GM19043 (cell line): ENCODE measurements around the gene SLC44A3.

Experiments used
- ATAC-seq: cut with Tn5 transposase; IDR thresholded peaks from one replicate; pipeline ENCODE4 v1.9.1; 2021; ENCODE audit warnings: low read depth; ENCODE audit not compliant: unreplicated experiment

SLC44A3 gene

GRCh38 chr1:94819945-94820746 is at the start of gene SLC44A3:
Gene SLC44A3, plus strand, starts transcription at chr1:94820357. Its CDS starts 95 bp downstream, at chr1:94820452.
- no peak for ATAC-seq

DNA sequence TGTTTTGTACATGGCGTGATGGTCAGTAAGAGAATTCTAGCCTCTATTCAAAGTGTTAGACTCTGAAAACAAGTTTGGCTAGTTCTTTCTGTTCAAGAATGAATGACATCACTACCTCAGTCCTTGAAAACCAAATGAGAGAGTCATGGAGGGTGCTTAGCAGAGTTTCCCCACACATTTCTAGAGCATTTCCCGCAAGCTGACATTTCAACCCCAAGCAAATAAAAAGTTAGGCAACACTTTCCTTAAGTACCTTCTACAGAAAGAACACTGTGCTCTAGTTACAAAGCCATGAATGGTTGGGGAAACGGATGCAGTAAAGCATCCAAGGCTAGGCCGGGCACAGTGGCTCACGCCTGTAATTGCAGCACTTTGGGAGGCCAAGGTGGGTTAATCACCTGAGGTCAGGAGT is 47.9 kb upstream of the SLC44A3 start:
- no peak for ATAC-seq

GRCh38 chr1:94772845-94773244 is 47.3 kb upstream of the SLC44A3 start:
- ATAC-seq, result no peak

DNA sequence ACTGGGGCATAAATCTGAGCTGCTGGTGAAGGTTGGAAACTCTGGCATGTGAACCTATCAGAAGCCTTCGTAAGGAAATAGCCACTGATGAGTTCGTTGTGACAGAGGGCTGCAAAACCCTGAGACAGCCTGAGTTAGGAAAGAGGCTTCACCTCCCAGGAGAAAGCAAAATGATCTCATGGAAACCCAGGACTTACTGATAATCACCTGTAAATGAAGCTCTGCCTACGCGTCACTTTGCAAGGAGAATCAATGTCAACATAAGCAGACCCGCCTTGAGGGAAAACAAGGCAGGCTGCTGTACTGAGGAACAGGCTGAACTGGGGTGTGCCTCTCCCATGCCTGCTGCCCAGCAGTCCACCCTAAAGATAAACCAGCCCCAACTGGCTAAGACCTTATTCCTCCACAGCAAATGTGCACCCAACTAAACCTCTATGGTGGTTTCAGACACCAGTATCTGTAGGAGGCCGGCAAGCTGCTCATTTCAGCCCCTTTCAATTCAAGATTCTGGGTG is 46.8 kb upstream of the SLC44A3 start:
- ATAC-seq, result no peak

GRCh38 chr1:94773931-94774422 is 46.2 kb upstream of the SLC44A3 start:
- ATAC-seq, result no peak

- no peak for ATAC-seq
Measured at GRCh38 chr1:94776474-94776873, 43.7 kb upstream of the SLC44A3 start.

GRCh38 chr1:94777281-94777680 is 42.9 kb upstream of the SLC44A3 start:
- no peak for ATAC-seq

DNA sequence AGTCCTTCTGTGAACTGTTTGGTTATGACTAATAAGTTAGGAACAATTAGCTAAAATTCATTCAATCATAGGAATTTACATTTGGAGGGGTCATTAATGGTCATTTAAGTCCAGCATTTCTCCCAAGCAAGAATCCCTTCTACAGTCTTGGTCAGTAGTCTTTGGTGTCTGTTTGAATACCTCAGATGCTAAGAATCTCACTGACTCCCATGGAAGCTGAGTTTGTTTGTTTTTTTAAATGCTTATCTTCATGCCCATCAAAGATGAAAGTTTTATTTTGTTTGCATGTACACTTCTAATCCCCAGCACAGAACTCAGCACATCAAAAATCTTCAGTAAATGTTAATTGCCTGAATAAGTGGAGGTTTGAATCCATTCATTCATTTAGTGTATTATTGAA is 41.3 kb upstream of the SLC44A3 start:
- no peak for ATAC-seq

DNA sequence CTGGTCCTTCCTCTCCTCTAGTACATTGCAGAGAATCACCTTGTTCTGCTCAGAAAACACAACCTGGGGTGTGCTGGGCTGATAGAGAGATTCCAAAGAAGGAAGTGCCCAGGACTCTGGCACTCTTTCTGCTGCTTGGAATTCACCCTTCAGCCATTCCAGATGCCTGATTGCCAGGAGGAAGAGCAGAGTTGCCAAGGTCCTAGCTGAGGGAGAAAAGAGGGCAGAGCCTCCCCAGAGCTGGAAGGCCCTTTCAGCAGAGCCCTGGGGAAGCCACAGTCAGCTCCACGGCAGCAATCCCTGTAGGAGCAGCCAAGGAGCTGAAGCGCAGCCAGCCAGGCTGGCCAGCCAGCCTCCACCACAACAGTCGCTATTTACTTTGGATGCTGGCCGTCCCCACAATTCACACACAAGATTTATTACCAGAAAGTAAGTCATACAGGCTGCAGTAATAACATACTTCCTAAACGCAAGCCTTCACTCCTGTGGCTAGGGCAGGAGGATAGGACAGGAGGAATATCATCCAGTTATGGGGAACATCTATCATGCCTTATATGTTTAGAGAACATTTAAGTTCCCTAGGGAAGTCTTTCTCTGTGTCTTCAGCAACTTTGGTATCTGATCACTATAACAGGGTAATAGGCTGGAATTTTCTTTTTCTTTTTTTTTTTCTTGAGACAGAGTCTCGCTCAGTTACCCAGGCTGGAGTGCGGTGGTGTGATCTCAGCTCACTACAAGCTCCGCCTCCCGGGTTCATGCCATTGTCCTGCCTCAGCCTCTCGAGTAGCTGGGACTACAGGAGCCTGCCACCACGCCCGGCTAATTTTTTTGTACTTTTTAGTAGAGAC is 36.6 kb upstream of the SLC44A3 start:
- ATAC-seq, result no peak

- no peak for ATAC-seq
Measured at GRCh38 chr1:94784190-94784515, 36.0 kb upstream of the SLC44A3 start.

DNA sequence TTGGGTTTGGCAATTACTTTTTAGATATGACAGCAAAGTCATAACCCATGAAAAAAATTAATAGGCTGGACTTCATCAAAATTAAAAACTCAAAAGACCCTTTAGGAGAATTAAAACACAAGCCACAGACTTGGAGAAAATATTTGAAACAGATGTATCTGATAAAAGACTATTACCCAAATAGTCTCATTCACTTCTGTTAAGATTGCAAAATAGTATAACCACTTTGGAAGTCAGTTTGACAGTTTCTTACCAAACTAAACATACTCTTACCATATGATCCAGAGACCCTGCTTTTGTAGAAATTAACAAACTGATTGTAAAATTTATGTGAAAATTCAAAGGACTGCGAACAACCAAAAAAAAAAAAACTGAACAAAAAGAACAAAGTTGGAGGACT is 32.5 kb upstream of the SLC44A3 start:
- no peak for ATAC-seq

DNA sequence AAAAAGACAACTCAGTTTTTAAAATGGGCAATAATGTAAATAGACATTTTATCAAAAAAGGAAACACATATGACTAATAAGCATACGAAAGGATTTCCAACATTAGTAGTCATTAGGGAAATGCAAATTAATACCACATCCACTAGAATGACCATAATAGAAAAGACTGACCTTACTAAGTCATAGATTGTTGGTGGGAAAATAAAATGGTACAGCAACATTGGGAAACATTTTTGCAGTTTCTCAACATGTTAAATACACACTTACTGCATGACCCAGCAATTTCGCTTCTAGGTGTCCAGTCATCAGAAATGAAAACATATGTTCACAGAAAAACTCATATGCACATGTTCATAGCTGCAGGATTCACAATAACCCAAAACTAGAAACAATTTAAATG is 29.9 kb upstream of the SLC44A3 start:
- no peak for ATAC-seq

DNA sequence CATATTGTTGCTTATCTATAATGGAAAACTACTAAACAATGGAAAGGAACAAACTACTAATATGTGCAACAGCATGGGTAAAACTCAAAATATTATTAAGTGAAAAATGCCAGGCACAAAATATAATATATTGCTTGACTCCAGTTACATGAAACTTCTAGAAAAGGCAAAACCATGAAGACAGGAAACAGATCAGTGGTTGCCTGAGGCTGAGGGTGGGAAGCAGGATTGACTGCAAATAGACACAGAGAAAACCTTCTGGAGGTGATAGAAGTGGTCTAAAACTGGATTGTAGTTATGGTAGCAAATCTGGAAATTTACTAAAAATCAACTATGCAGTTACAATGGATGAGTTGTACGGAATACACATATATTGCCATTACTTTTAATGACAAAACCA is 29.5 kb upstream of the SLC44A3 start:
- no peak for ATAC-seq

DNA sequence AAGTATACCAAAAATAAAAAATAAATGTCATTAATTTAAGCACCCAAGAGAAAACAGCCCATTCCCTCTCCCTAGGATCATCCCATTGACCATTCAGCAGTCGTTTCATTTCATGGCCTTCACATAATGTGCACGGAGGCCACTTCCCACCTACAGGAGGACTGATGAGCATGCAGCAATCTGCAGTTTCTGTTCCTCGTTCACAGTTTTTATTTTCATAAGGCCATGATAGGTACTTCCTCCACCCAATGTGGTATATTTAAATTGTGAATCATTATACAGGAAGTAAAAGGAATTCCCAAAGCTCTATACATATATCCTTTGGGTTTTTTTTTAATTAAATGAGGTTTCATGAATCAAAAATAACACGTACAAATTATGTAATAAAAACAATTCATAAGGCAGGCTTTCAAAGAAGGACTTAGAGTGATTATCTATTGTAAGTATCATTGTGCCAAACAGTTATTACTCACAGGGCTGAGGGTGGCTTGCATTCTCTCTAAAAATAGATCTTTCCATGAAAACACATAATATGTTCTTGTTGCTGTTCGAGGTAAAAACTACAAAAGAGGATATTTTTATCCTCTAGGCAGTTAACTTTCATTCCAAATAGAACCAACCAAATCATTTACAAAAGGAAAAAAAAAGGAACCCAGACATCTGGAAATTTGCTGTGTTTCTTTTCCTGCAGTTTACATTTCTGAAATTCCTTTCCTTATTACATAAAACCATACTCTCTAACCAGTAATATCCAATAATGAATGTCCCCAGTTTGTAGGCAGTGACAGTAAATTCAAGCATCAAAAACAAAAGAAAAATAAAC is 27.5 kb upstream of the SLC44A3 start:
- ATAC-seq, result peak; percentile 97

DNA sequence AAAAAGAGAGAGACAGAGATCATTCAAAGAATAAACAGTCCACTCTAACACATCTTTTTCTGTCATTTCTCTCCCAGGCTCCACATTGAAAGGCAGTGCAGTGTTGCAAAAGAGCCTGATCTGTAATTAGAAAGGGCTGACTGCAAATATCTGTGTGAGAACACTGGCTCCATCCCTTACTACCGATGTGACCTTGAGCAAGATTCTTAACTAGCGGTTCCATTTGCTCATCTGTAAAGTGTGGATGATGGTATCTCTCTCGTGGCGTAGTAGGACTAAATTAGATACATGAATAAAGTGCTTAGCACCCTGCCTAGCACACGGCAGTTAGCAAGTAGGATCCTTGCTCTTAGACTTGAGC is 26.9 kb upstream of the SLC44A3 start:
- no peak for ATAC-seq

- no peak for ATAC-seq
Measured at GRCh38 chr1:94795434-94795833, 24.7 kb upstream of the SLC44A3 start.

GRCh38 chr1:94796266-94796665 is 23.9 kb upstream of the SLC44A3 start:
- ATAC-seq, result no peak

DNA sequence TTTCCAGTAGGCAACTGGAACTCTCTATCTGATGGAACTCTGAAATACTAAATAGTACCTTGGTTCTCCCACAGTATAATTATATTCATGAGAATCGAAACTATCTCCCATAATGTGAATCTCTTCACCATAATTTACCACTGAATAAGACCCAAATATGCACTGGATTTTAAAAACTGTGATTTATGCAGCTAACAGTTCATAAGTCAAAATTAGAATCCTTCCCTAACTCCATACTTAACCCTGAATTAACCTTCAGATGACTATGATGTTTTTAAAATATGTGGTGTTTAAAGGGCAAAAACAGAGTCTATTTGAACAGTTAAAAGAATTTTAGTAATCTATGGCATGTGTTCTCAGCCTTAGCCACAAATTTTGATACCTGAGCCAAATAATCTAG is 22.9 kb upstream of the SLC44A3 start:
- ATAC-seq, result no peak

DNA sequence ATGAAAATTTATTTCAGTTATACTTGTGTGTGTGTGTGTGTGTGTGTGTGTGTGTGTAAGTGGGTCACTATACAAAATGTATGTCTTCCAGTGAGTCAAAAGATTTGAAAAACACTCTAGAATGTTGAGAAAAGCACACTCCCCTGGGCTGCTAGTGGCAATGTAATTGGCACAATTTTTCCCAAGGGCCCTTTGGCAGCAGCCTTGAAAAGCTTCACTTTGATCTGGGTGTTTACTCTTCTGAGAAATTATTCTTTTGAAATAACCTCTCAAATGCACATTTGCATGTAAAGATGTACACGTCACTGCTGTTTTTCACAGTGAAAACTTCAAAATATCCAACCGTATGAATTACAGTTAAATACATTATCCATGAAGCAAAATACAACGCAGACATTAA is 22.1 kb upstream of the SLC44A3 start:
- no peak for ATAC-seq

GRCh38 chr1:94798462-94798861 is 21.7 kb upstream of the SLC44A3 start:
- ATAC-seq, result no peak

DNA sequence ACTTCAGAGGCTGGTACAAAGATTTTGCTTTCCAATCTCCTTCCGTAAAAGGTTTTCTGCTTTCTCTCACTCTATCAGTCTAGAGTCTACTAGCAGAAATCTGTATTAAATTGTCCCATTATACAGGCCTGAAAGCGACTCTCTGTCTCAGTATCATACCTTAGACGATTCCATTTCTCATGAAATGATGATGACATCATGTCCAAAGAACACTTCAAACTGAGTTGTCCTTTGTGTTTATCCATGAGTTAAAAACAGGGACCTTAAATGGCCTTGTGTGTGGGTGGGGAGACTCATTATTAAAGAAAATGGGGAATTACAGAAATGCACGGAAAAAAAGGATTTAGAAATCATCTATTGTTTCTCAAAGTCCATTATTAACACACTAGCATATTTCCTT is 21.0 kb upstream of the SLC44A3 start:
- ATAC-seq, result no peak
